Epithelial cell of alveolus of lung (primary cell): ENCODE measurements around the gene TREM2. TPM values are rescaled to one million over a fixed set of nuclear protein-coding genes. Genes with fewer than 3 reads are reported as not detected.

ENCODE experiments used
- total RNA-seq: library from RNA; depleted of rRNA; stranded (reverse); fragments of >200 nt; gene quantifications from 2 replicates; pipeline ENCODE4 v1.2.1, GENCODE V29; 2015

TREM2 gene
- not detected in 2 replicates for total RNA-seq

GRCh38 chr6:41162687-41163418 is at the start of gene TREM2:
Gene TREM2, minus strand, starts transcription at chr6:41163116. Its CDS starts 34 bp downstream, at chr6:41163082.

GRCh38 chr6:41200901-41201763 is 38.2 kb upstream of the TREM2 start, which contains the start of gene TREML2:
Gene TREML2, minus strand, starts transcription at chr6:41201149. Its CDS starts 141 bp downstream, at chr6:41201008.

GRCh38 chr6:41153992-41154625 is 8.8 kb downstream of the TREM2 start, which contains the start of gene TREML1:
Gene TREML1, minus strand, starts transcription at chr6:41154347. Its CDS starts 59 bp downstream, at chr6:41154288.

Other genes starting within 250 kb of the TREM2 start
- gene UNC5CL, start 123.9 kb downstream of the TREM2 start, total RNA-seq, result 0.13 and 0.32 TPM in 2 replicates
- not detected in 2 replicates for gene TSPO2, start 120.6 kb downstream of the TREM2 start, total RNA-seq
- gene APOBEC2, start 109.9 kb downstream of the TREM2 start, total RNA-seq, result not detected in 2 replicates
- 7.9 and 12.8 TPM in 2 replicates for gene OARD1, start 90.8 kb downstream of the TREM2 start, total RNA-seq
- 13.8 and 18.1 TPM in 2 replicates for gene NFYA, start 90.1 kb downstream of the TREM2 start, total RNA-seq
- gene TREML1, start 8.8 kb downstream of the TREM2 start, total RNA-seq, result not detected in 2 replicates
- under 0.01 TPM in 1 of 2 replicates, not detected in the other for gene TREML2, start 38.0 kb upstream of the TREM2 start, total RNA-seq
- 0.13 TPM in 1 of 2 replicates, not detected in the other for gene TREML4, start 65.2 kb upstream of the TREM2 start, total RNA-seq
- gene TREM1, start 123.6 kb upstream of the TREM2 start, total RNA-seq, result 1.2 and 8.7 TPM in 2 replicates
- gene NCR2, start 172.5 kb upstream of the TREM2 start, total RNA-seq, result not detected in 2 replicates